ENCODE data around the gene PAOX. TPM values are rescaled to one million over a fixed set of nuclear protein-coding genes. Genes with fewer than 3 reads are reported as not detected.

Gene PAOX
- total and polyA plus RNA-seq, 4 donors = 4.4 to 7.0 (median 6.6) TPM

GRCh38 chr10:133361773-133362441 lies 17.2 kb upstream of the PAOX start:
- Histone ChIP-seq H3K4me1 (ENCODE audit: control insufficient read depth in 5 of 5, insufficient read depth in 5 of 5, low read length in 5 of 5) (peaks cover 0 to 4% (median 0%) of the 10 kb centered on the region in 5 donors), H3K36me3 (ENCODE audit: control insufficient read depth in 4 of 4, insufficient read depth in 4 of 4, low read length in 4 of 4) (peaks cover 4 to 33% (median 22%) of the 10 kb centered on the region in 4 donors), H3K27ac (ENCODE audit: low read depth in 1 of 2, low read length in 1 of 2) (no peak overlapping the region), H3K4me3 (no peak overlapping the region), H3K27me3 (ENCODE audit: control insufficient read depth in 3 of 3, insufficient read depth in 3 of 3, low read length in 2 of 3) (no peaks in the 10 kb centered on the region), H3K9me3 (ENCODE audit: control insufficient read depth in 4 of 4, insufficient read depth in 3 of 4, low read length in 3 of 4) (peaks cover 0 to 5% (median 0%) of the 10 kb centered on the region in 4 donors), H3K9ac (ENCODE audit: insufficient read depth in 1 of 2, low read length in 2 of 2) (no peak overlapping the region)
- DNase-seq (no peak), ATAC-seq (ENCODE audit: insufficient read depth, low FRiP score) (no peak)
- WGBS, 2 donors = 81 to 84% methylated on average over 18 of the region's 18 CpGs
- no peak for TF ChIP-seq CTCF (IDR thresholded peaks at IDR 0.05; ENCODE audit: control extremely low read depth, extremely low read depth)

- H3K4me3 ChIP-seq = no peak overlapping the region
- no peak overlapping the region for H3K9ac ChIP-seq (ENCODE audit: insufficient read depth in 1 of 2, low read length in 2 of 2)
- H3K27ac ChIP-seq (ENCODE audit: low read depth in 1 of 2, low read length in 1 of 2) = no peak overlapping the region
- peaks cover 4 to 35% (median 22%) of the 10 kb centered on the region in 4 donors for H3K36me3 ChIP-seq (ENCODE audit: control insufficient read depth in 4 of 4, insufficient read depth in 4 of 4, low read length in 4 of 4)
- H3K4me1 ChIP-seq (ENCODE audit: control insufficient read depth in 5 of 5, insufficient read depth in 5 of 5, low read length in 5 of 5) = no peaks in the 10 kb centered on the region
- ATAC-seq (ENCODE audit: insufficient read depth, low FRiP score) (no peak), DNase-seq (no peak)
- H3K27me3 ChIP-seq (ENCODE audit: control insufficient read depth in 3 of 3, insufficient read depth in 3 of 3, low read length in 2 of 3) = no peaks in the 10 kb centered on the region
- WGBS, 2 donors = 93 to 96% methylated on average over 13 of the region's 13 CpGs
- H3K9me3 ChIP-seq (ENCODE audit: control insufficient read depth in 4 of 4, insufficient read depth in 3 of 4, low read length in 3 of 4) = peaks cover 0 to 5% (median 0%) of the 10 kb centered on the region in 4 donors
- TF ChIP-seq CTCF (IDR thresholded peaks at IDR 0.05; ENCODE audit: control extremely low read depth, extremely low read depth) = no peak
Measured at GRCh38 chr10:133362846-133363245, 16.2 kb upstream of the PAOX start.

- Histone ChIP-seq H3K4me3 (no peak overlapping the region), H3K27me3 (ENCODE audit: control insufficient read depth in 3 of 3, insufficient read depth in 3 of 3, low read length in 2 of 3) (no peaks in the 10 kb centered on the region), H3K9me3 (ENCODE audit: control insufficient read depth in 4 of 4, insufficient read depth in 3 of 4, low read length in 3 of 4) (peaks cover 0 to 5% (median 0%) of the 10 kb centered on the region in 4 donors), H3K4me1 (ENCODE audit: control insufficient read depth in 5 of 5, insufficient read depth in 5 of 5, low read length in 5 of 5) (no peaks in the 10 kb centered on the region), H3K9ac (ENCODE audit: insufficient read depth in 1 of 2, low read length in 2 of 2) (no peak overlapping the region), H3K36me3 (ENCODE audit: control insufficient read depth in 4 of 4, insufficient read depth in 4 of 4, low read length in 4 of 4) (peaks cover 4 to 49% (median 31%) of the 10 kb centered on the region in 4 donors), H3K27ac (ENCODE audit: low read depth in 1 of 2, low read length in 1 of 2) (no peak overlapping the region)
- DNase-seq = no peak
- no peak for TF ChIP-seq CTCF (IDR thresholded peaks at IDR 0.05; ENCODE audit: control extremely low read depth, extremely low read depth)
- ATAC-seq (ENCODE audit: insufficient read depth, low FRiP score) = no peak
- 91 to 93% methylated on average over 29 of the region's 29 CpGs for WGBS, 2 donors
Measured at GRCh38 chr10:133364645-133365431, 14.2 kb upstream of the PAOX start.

All from lung (tissue), 12 donors.